ENCODE measurements around the gene FOXF1.

GRCh38 chr16:86542756-86543750 lies 32.7 kb downstream of the FOXF1 start:
- TF ChIP-seq, protein P1, sequence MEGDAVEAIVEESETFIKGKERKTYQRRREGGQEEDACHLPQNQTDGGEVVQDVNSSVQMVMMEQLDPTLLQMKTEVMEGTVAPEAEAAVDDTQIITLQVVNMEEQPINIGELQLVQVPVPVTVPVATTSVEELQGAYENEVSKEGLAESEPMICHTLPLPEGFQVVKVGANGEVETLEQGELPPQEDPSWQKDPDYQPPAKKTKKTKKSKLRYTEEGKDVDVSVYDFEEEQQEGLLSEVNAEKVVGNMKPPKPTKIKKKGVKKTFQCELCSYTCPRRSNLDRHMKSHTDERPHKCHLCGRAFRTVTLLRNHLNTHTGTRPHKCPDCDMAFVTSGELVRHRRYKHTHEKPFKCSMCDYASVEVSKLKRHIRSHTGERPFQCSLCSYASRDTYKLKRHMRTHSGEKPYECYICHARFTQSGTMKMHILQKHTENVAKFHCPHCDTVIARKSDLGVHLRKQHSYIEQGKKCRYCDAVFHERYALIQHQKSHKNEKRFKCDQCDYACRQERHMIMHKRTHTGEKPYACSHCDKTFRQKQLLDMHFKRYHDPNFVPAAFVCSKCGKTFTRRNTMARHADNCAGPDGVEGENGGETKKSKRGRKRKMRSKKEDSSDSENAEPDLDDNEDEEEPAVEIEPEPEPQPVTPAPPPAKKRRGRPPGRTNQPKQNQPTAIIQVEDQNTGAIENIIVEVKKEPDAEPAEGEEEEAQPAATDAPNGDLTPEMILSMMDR (IDR thresholded peaks at IDR 0.05; ENCODE audit: low read depth, low read length, poor library complexity, severe bottlenecking), result no peak
- TF ChIP-seq EZH2phosphoT487 (IDR thresholded peaks at IDR 0.05; ENCODE audit: borderline replicate concordance, low read length), result no peak
